Measurements from ENCODE around the gene TUBGCP6. TPM values are rescaled to one million over a fixed set of nuclear protein-coding genes. Genes with fewer than 3 reads are reported as not detected.

The TUBGCP6 gene
- total and polyA plus RNA-seq, 10 of the 15 experiments (the other 5 are each of a cell fraction or from before 2014, with no cell fraction given), result 0.74 to 41.4 (median 19.4) TPM

DNA sequence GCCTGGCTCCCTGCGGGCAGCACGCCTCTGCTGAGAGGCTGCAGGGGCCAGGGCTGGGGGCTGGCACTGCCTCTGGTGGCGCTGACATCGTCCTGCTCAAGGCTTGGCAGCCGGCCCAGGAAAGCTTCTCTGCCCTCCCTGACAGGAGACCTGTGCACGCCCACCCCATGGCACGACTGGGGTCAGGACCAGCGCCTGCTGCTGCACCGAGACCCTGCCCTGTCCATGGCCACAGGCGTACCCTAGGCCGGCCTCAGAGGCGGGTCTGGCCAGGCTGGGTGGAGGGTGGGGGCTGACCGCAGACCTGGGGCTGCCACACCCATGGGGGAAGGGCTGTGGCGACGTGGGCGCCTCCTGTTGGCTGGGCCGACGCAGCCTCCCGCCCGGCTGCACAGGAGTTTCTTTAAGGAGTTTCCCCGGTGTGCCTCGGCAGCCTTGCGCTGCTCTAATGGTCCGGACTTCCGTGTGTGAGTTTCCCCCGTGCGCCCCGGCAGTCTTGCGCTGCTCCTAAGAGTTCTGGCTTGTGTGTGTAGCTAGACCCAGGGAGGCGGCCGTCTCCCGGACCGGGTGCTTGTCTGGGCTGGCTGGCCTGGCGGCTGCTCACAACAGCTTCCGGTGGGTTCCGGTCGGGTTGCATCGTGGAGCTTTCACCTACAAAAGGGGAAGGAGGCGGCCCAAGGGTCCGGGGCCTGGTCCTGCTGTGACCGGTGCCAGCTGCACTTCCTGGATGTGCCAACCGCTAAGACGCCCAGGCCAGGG is 54.5 kb downstream of the TUBGCP6 start (continued):
- TF ChIP-seq TBL1XR1 (IDR thresholded peaks at IDR 0.05; ENCODE audit: low read depth, low read length) (no peak; the same call in 1 of the 2 replicates), ZNF24 (IDR thresholded peaks at IDR 0.05) (no peak), HDAC2 (IDR thresholded peaks at IDR 0.05) (no peak), NFYA (IDR thresholded peaks at IDR 0.05; ENCODE audit: borderline replicate concordance, low read depth, low read length) (no peak), ZNF217 (IDR thresholded peaks at IDR 0.05) (no peak), MXI1 (IDR thresholded peaks at IDR 0.05; ENCODE audit: low read depth, low read length) (peak; percentile 75), RFX5 (IDR thresholded peaks at IDR 0.05; ENCODE audit: low read depth, low read length) (peak; percentile 43), MYC (IDR thresholded peaks at IDR 0.05; ENCODE audit: insufficient read depth, insufficient read length, insufficient replicate concordance, low read length, severe bottlenecking) (peak; percentile 30), WRNIP1 (IDR thresholded peaks at IDR 0.05; ENCODE audit: borderline replicate concordance, low read depth, low read length) (no peak), RELA (IDR thresholded peaks at IDR 0.05; ENCODE audit: borderline replicate concordance, partially characterized antibody) (peak; percentile 60), IRF4 (IDR thresholded peaks at IDR 0.05; ENCODE audit: low read depth, low read length) (no peak), SREBF2 (IDR thresholded peaks at IDR 0.05; ENCODE audit: low read length) (no peak), SREBF1 (IDR thresholded peaks at IDR 0.05; ENCODE audit: low read length) (no peak), ASH2L (IDR thresholded peaks at IDR 0.05; ENCODE audit: borderline replicate concordance, low read depth) (no peak), STAT1 (conservative IDR thresholded peaks at IDR 0.05) (no peak), BRCA1 (IDR thresholded peaks at IDR 0.05; ENCODE audit: low read depth, low read length) (no peak)
- TF ChIP-seq, protein P1, sequence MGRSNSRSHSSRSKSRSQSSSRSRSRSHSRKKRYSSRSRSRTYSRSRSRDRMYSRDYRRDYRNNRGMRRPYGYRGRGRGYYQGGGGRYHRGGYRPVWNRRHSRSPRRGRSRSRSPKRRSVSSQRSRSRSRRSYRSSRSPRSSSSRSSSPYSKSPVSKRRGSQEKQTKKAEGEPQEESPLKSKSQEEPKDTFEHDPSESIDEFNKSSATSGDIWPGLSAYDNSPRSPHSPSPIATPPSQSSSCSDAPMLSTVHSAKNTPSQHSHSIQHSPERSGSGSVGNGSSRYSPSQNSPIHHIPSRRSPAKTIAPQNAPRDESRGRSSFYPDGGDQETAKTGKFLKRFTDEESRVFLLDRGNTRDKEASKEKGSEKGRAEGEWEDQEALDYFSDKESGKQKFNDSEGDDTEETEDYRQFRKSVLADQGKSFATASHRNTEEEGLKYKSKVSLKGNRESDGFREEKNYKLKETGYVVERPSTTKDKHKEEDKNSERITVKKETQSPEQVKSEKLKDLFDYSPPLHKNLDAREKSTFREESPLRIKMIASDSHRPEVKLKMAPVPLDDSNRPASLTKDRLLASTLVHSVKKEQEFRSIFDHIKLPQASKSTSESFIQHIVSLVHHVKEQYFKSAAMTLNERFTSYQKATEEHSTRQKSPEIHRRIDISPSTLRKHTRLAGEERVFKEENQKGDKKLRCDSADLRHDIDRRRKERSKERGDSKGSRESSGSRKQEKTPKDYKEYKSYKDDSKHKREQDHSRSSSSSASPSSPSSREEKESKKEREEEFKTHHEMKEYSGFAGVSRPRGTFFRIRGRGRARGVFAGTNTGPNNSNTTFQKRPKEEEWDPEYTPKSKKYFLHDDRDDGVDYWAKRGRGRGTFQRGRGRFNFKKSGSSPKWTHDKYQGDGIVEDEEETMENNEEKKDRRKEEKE (IDR thresholded peaks at IDR 0.05), result no peak
- TF ChIP-seq, protein P2, sequence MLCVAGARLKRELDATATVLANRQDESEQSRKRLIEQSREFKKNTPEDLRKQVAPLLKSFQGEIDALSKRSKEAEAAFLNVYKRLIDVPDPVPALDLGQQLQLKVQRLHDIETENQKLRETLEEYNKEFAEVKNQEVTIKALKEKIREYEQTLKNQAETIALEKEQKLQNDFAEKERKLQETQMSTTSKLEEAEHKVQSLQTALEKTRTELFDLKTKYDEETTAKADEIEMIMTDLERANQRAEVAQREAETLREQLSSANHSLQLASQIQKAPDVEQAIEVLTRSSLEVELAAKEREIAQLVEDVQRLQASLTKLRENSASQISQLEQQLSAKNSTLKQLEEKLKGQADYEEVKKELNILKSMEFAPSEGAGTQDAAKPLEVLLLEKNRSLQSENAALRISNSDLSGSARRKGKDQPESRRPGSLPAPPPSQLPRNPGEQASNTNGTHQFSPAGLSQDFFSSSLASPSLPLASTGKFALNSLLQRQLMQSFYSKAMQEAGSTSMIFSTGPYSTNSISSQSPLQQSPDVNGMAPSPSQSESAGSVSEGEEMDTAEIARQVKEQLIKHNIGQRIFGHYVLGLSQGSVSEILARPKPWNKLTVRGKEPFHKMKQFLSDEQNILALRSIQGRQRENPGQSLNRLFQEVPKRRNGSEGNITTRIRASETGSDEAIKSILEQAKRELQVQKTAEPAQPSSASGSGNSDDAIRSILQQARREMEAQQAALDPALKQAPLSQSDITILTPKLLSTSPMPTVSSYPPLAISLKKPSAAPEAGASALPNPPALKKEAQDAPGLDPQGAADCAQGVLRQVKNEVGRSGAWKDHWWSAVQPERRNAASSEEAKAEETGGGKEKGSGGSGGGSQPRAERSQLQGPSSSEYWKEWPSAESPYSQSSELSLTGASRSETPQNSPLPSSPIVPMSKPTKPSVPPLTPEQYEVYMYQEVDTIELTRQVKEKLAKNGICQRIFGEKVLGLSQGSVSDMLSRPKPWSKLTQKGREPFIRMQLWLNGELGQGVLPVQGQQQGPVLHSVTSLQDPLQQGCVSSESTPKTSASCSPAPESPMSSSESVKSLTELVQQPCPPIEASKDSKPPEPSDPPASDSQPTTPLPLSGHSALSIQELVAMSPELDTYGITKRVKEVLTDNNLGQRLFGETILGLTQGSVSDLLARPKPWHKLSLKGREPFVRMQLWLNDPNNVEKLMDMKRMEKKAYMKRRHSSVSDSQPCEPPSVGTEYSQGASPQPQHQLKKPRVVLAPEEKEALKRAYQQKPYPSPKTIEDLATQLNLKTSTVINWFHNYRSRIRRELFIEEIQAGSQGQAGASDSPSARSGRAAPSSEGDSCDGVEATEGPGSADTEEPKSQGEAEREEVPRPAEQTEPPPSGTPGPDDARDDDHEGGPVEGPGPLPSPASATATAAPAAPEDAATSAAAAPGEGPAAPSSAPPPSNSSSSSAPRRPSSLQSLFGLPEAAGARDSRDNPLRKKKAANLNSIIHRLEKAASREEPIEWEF (IDR thresholded peaks at IDR 0.05; ENCODE audit: insufficient replicate concordance, low read depth, low read length), result no peak
- TF ChIP-seq, protein P3, sequence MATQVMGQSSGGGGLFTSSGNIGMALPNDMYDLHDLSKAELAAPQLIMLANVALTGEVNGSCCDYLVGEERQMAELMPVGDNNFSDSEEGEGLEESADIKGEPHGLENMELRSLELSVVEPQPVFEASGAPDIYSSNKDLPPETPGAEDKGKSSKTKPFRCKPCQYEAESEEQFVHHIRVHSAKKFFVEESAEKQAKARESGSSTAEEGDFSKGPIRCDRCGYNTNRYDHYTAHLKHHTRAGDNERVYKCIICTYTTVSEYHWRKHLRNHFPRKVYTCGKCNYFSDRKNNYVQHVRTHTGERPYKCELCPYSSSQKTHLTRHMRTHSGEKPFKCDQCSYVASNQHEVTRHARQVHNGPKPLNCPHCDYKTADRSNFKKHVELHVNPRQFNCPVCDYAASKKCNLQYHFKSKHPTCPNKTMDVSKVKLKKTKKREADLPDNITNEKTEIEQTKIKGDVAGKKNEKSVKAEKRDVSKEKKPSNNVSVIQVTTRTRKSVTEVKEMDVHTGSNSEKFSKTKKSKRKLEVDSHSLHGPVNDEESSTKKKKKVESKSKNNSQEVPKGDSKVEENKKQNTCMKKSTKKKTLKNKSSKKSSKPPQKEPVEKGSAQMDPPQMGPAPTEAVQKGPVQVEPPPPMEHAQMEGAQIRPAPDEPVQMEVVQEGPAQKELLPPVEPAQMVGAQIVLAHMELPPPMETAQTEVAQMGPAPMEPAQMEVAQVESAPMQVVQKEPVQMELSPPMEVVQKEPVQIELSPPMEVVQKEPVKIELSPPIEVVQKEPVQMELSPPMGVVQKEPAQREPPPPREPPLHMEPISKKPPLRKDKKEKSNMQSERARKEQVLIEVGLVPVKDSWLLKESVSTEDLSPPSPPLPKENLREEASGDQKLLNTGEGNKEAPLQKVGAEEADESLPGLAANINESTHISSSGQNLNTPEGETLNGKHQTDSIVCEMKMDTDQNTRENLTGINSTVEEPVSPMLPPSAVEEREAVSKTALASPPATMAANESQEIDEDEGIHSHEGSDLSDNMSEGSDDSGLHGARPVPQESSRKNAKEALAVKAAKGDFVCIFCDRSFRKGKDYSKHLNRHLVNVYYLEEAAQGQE (IDR thresholded peaks at IDR 0.05; ENCODE audit: low read depth, low read length), result no peak
